GM21423 (cell line): ENCODE results near the gene S100A13.
"Not testable (repeated sequence)": the region's sequence is repeated elsewhere in the genome, so short reads cannot be mapped to it uniquely, and the experiment has no call there.

Experiments used
- ATAC-seq: cut with Tn5 transposase; IDR thresholded peaks from one replicate; pipeline ENCODE4 v1.9.1; 2021; ENCODE audit warnings: mild to moderate bottlenecking, moderate library complexity; ENCODE audit not compliant: unreplicated experiment

The S100A13 gene

DNA sequence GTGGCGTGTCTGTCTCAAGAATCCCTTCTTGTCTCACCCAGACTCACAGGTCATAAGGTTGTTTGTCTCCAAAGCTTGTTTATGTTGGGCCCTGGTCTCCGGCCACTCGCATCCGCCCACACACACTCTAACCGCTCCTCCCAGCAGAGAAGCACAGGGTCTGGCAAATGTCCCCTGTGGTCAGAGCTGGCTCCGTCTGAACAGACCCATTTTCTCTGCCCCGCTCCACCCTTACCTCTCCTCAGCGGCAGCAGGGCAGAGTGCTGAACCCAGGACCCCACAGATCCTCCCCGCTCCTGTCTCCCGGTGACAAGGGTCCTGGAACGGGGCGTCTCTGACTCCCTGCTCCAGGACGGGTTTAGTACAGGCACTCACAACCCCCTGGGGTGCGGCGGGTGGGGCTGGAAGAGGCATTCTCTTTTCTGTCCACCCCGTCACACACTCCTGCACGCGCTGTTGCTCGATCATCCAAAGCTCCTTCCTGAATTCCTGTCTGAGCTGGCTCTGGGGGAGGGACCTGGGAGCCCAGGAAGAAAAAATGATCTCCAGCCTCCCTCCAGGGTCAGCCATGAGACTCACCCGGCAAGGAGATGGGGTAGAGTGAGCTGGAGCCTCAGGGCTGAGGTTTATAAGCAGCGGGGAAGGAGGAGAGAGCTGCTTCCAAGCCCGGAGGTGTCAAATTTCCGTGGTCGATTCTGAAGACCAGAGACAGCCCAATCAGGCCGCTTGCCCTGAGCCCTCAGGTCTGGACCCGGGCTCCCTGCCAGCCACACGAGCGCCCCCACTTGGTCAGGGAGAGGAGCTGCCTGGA is at the start of gene S100A13:
Gene S100A13, minus strand, starts transcription at position 602 of the 811 bp plus-strand sequence. CDS start 1,033 bp downstream, outside the sequence.
- no peak for ATAC-seq

GRCh38 chr1:153673511-153673910 is 46.2 kb upstream of the S100A13 start:
- no peak for ATAC-seq

DNA sequence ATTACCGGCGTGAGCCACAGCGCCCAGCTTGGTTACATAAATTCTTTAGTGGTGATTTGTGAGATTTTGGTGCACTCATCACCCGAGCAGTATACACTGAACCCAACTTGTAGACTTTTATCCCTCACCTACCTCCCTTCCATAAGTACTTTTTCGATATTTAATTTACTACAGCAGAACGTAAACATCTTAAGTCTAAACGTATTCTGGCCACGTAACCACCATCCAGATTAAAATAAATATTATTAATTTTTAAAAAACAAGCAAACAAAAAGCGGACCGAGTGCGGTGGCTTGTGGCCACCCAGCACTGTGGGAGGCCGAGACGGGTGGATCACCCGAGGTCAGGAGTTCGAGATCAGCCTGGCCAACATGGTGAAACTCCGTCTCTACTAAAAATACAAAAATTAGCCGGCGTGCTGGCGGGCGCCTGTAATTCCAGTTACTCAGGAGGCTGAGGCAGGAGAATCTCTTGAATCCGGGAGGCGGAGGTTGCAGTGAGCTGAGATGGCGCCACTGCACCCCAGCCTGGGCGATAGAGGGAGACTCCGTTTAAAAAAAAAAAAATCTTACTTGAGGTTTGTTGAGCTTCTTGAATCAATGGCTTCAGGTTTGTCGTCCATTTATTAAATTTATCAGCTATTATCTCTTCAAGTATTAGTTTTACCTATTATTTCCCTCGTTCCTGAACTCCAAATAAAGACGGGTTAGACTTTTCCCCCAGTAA is 44.5 kb upstream of the S100A13 start:
- peak; percentile 13 for ATAC-seq

- peak; percentile 93 for ATAC-seq
Observed at GRCh38 chr1:153670859-153671627, 43.7 kb upstream of the S100A13 start, which contains the start of gene ILF2. ILF2 (minus strand) TSS chr1:153670993; CDS start chr1:153670922, 71 bp downstream.

- no peak for ATAC-seq
Observed at GRCh38 chr1:153670257-153670858, 43.1 kb upstream of the S100A13 start.

DNA sequence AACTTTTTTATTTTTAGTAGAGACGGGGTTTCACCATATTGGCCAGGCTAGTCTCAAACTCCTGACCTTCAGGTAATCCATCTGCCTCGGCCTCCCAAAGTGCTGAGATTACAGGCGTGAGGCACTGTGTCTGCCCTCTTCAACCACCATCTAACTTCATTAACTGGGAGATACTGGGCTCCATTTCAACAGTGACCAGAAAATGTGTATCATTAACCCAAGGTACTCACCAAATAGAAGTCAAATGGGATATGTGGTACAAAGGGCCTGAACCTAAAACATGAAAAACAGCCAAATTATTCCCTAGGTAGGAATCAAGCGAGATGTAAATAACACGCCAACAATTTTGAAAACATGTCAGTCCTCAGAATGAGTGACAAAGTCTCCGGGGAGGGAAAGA is 42.3 kb upstream of the S100A13 start:
- no peak for ATAC-seq

GRCh38 chr1:153668672-153669071 is 41.4 kb upstream of the S100A13 start:
- not testable (repeated sequence) for ATAC-seq

DNA sequence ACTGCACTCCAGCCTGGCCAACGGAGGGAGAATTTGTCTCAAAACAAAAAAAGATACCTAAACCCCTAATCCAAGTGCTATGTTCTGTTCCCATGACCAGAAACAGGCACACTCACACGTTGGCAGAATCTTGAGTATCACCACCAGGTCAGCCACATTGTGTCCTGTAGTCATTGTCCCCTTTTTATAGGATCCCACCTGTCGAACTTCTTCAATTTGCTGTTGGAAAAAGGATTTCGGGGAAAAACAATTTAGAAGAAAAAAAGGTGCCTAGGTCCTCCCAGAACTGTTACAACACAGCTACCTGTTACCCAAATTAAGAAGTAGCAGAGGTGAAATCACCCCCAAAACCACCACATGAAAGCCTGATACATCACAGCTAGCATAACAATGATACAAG is 40.1 kb upstream of the S100A13 start:
- ATAC-seq, result no peak

DNA sequence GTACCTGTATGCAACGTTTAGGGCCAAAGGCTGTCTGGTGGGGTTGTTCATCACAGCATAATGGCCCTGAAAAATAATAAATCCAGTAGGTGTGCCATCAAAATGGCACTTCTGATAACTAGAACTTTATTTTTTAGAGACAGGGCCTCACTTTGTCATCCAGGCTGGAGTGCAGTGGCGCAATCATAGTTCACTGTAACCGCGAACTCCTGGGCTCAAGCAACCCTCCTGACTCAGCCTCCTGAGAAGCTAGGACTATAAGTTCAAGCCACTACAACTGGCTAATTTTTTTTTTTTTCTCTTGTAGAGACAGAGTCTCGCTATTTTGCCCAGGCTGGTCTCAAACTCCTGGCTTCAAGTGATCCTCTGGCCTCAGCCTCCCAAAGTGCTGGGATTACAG is 35.9 kb upstream of the S100A13 start:
- no peak for ATAC-seq

DNA sequence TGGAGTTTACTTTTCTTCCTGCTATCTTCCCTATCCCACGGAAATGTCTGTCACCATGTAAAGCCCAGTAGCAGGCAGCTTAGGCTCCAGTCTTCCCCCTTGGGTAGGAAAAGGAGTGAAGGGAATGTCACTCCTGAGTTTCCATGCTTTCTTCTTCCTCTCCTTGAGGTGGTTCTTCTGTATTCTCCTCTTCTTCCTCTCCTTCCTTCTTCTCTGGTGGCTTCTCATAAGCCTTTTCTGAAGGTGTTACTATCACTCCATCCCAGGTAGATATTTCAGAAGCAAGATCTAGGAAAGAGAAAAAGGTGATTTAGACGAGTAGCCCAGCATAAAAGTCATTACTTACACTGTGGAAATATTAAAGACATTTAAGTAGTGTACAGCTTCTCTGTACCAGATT is 35.0 kb upstream of the S100A13 start:
- no peak for ATAC-seq

DNA sequence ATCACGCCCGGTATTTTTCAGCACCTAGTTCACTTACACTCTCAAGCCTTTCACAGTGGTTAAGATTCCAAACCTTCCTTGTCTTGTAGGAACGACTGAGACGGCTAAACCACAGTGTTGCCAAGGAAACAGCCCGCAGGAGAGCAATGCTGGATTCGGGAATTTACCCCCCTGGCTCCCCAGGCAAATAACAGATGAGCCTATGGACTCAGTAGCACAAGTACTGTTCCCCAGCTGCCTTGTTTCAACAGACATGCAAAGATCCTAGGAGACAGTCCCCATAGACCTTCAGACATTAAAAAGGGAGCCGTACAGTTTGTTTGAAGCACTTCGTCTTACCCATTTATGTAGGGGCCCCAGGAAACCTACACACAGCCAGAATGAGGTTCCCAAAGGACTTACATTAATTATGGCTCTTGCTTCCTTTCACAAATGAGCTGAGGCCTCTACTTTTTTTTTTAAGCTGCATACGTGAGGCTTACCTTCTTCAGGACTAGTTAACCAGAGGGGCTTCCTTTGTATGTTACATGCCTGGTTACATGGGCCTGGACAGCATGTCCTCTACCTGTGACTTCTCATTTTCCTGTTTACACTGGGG is 33.9 kb upstream of the S100A13 start:
- no peak for ATAC-seq

DNA sequence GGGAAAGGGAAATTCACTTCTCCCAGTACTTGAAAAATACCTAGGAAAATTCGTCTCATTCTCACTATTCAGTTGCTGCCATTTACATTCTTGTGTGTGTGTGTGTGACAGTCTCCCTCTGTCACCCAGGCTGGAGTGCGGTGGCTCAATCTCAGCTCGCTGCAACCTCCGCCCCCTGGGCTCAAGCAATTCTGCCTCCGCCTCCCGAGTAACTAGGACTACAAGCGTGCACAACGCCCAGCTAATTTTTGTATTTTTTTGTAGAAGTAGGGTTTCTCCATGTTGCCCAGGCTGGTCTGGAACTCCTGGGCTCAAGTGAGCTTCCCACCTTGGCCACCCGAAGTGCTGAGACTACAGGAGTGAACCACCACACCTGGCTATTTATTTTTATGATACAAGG is 32.4 kb upstream of the S100A13 start:
- ATAC-seq, result no peak

DNA sequence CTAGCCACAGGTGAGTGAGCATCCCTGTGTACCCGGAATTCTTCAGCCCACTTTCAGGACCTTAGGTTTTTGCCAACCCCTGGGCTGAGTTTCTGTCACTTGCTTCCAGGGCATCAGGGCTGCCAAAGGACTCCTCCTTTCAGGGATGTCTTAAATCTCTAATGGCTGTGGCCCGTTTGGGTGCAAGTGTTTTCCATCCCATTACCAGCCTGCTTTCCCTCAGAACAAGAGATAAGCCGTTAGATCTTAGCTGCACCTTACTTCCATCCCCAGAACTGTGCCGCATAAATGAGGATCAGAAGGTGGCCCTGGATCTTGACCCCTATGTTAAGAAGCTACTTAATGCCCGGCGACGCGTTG is 31.9 kb upstream of the S100A13 start:
- no peak for ATAC-seq

DNA sequence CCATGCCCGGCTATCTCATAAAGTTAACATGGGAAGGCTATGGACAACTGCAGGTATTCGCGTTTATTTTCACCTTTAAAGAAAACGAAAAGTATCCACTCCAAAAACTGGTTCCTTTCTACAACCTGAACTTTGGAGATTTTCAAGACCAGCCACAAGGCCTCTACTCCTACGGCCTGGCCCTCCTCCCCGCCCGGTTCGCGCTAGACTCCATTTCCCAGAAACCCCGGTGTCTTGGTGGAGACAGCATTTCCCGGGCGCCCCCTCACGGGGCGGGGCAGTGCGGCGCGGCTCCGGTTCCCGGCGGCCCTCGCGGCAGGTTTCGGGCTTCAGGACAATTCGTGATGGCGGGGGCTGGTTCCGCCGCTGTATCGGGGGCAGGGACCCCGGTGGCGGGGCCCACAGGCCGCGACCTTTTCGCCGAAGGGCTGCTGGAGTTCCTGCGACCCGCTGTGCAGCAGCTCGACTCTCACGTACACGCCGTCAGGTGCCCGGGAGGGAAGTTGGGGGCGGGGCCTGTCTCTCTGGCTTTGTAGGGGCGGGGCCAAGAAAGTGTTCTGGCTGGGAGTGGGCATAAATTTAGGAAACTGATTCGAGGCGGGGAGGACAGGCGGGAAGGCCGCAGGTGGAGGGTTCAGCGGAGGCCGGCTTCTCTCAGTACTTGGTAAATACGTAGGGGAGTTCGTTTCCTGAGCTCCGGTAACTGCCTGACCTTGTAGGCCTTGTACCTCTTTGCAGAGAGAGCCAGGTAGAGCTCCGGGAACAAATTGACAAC is 31.3 kb upstream of the S100A13 start, which contains the start of gene SNAPIN:
Gene SNAPIN, plus strand, starts transcription at position 304 of the 775 bp plus-strand sequence. Its CDS starts 41 bp downstream, at position 345.
- peak; percentile 92 for ATAC-seq

DNA sequence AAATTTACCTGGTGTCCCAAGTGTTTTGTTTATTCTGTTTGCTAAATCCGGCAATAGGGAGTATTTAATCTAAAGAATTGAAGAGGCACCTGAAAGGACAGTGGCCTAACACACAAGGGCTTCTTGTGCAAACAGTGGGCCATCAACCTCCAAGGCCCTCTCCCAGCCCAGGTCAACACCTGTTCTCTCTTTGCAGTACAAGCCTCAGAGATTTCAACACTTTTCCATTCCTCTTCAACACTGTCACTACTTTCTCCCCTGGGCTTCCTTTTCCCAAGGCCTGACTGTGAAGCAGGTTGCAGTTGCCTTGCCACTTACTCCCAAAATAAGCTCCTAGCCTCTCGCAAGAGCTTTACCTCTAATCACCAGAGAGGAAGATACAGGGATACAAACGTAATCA is 28.0 kb upstream of the S100A13 start:
- ATAC-seq, result no peak

DNA sequence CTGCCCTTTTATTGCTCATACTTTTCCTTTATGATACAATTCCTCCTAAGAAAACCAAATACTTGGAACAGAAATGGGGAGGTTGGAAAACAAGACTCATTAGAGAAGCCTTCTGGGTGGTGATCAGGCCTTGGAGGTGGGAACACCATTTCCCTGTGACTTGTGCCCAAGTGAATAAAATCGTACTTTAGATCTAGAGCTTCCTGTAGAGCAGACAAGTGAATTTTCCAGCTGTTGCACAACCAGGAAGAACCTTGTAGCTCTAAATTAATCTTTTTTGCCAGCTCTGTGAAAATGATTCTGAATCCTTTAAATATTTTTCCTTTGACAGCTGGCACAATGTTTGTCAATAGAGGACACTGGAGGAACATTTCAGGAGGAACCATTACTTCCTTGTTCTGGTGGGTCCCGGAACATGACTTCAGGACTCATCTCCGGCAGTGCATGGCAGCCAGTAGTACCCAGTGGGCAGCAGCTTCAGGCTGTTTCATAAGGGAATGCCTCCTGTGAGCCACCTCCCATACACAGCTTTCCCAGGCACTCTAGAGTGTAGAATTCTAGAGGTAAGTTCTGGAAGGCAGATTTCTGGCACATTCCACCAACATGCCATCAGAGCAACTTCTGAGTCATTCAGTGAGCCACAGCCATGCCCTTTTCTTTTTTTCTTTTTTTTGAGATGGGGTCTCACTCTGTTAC is 25.6 kb upstream of the S100A13 start:
- no peak for ATAC-seq

GRCh38 chr1:153651771-153652170 is 24.5 kb upstream of the S100A13 start:
- ATAC-seq, result no peak

DNA sequence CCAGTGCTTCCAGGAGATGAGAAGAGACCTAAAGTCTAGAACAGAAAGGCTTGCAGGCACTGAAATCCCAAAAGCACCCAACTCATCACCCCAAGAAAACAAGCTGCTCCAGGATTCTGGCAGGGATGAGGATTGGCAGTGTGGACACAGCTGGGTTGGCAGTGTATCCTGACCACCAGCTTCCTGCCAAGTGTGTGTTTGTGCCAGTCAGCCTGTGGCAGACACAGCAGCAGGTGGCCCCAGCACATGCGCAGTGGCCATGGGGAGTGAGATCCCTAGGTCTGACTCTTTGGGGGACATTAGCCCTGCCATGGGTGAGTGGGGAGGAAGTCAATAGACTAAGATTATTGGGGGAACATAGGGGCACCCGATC is 22.5 kb upstream of the S100A13 start:
- no peak for ATAC-seq
